Measurements from ENCODE around the gene TRIML1.

The TRIML1 gene

DNA sequence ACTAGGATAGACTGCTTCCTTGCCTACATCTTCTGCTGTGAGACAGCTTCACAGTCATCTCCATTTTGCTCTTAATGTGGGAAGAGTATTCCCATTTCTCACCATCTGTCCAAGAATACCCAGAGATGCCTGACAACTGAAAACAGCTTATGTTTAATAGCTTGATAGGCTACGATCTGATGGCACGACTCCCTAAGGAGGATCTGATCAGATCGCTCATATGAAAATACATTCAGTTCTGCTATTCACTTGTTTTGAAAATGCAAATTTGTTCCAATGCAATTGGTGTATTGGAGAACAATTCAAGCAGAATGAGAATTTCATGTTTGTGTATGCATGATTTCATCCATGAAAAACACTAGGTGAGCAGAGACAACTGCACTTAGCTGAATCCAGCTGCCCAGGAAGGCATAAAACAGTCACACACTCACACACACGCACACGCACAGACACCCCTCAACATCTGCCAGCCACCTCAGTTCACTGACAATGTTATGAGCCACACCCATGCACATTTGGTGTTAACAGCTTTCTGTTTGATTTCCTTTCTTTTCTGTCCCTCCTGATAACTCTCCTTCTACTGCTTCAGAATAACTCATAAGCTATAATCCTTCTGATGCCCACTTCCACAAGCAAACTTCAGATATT lies 29.6 kb downstream of the TRIML1 start:
- TF ChIP-seq, protein P1, sequence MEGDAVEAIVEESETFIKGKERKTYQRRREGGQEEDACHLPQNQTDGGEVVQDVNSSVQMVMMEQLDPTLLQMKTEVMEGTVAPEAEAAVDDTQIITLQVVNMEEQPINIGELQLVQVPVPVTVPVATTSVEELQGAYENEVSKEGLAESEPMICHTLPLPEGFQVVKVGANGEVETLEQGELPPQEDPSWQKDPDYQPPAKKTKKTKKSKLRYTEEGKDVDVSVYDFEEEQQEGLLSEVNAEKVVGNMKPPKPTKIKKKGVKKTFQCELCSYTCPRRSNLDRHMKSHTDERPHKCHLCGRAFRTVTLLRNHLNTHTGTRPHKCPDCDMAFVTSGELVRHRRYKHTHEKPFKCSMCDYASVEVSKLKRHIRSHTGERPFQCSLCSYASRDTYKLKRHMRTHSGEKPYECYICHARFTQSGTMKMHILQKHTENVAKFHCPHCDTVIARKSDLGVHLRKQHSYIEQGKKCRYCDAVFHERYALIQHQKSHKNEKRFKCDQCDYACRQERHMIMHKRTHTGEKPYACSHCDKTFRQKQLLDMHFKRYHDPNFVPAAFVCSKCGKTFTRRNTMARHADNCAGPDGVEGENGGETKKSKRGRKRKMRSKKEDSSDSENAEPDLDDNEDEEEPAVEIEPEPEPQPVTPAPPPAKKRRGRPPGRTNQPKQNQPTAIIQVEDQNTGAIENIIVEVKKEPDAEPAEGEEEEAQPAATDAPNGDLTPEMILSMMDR (IDR thresholded peaks at IDR 0.05) = no peak
- no peaks in the 10 kb centered on the region for H3K36me3 ChIP-seq (ENCODE audit: control insufficient read depth, insufficient read depth, low read length)
- no peak overlapping the region for H2AFZ ChIP-seq
- no peaks in the 10 kb centered on the region for H3K27me3 ChIP-seq (ENCODE audit: control insufficient read depth, insufficient read depth, low read length)
- H3K4me2 ChIP-seq (ENCODE audit: low read length) = no peak overlapping the region
- H3K9ac ChIP-seq = no peak overlapping the region
- no peak overlapping the region for H3K4me3 ChIP-seq (ENCODE audit: low read depth, low read length)
- no peak overlapping the region for H3K27ac ChIP-seq
- no peaks in the 10 kb centered on the region for H3K9me3 ChIP-seq (ENCODE audit: control insufficient read depth, low read length)
- H3K4me1 ChIP-seq = no peaks in the 10 kb centered on the region
- no peaks in the 10 kb centered on the region for H3K79me2 ChIP-seq

DNA sequence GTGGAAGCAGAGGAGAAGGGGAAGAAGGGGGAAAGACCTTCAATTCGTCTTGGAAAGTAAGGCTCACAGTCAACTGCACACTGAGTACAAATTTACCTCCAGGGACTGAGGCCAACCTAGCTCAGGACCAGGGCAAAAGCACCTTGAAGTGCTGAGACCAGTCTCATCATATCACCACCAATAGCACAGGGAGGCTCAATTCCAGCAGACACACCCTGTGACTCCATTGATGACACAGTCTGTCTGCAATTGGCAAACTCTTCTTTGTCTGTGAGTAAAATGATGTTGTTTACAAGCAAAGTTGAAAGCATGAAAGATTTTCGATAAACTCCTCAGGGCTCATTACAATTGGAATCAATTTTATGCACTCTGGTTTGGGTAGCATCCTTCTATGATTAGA lies 32.3 kb downstream of the TRIML1 start:
- no peak overlapping the region for H2AFZ ChIP-seq
- no peak overlapping the region for H3K9ac ChIP-seq
- H3K27ac ChIP-seq = no peak overlapping the region
- H3K79me2 ChIP-seq = no peaks in the 10 kb centered on the region
- H3K27me3 ChIP-seq (ENCODE audit: control insufficient read depth, insufficient read depth, low read length) = no peaks in the 10 kb centered on the region
- H3K4me1 ChIP-seq = no peaks in the 10 kb centered on the region
- no peaks in the 10 kb centered on the region for H3K9me3 ChIP-seq (ENCODE audit: control insufficient read depth, low read length)
- no peak overlapping the region for H3K4me3 ChIP-seq (ENCODE audit: low read depth, low read length)
- H3K36me3 ChIP-seq (ENCODE audit: control insufficient read depth, insufficient read depth, low read length) = no peaks in the 10 kb centered on the region
- H3K4me2 ChIP-seq (ENCODE audit: low read length) = no peak overlapping the region
- TF ChIP-seq, protein P1 (IDR thresholded peaks at IDR 0.05) = no peak

DNA sequence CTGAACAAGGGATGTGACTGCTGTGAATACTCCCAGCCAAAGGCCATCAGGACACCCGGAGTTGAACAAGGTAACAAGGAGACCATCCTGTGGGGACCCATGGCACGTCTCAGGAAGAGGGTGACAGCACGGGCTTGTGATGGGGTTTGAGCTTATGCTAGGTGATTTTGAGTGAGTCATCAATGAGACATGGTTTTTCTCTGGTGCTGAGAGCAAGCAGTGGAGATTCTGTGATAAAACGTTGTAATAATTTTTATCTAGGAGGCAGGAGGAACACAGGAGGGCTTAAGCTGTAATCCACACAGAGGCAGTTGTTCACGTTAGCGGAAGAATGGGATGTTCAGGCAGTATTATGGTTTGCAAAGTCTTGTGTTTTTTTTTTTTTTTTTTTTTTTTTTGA lies 36.0 kb downstream of the TRIML1 start:
- no peak overlapping the region for H3K27ac ChIP-seq
- H3K9me3 ChIP-seq (ENCODE audit: control insufficient read depth, low read length) = no peaks in the 10 kb centered on the region
- no peak overlapping the region for H3K4me2 ChIP-seq (ENCODE audit: low read length)
- no peak overlapping the region for H2AFZ ChIP-seq
- H3K36me3 ChIP-seq (ENCODE audit: control insufficient read depth, insufficient read depth, low read length) = no peaks in the 10 kb centered on the region
- H3K4me1 ChIP-seq = no peaks in the 10 kb centered on the region
- TF ChIP-seq, protein P1 (IDR thresholded peaks at IDR 0.05) = no peak
- no peaks in the 10 kb centered on the region for H3K79me2 ChIP-seq
- no peak overlapping the region for H3K9ac ChIP-seq
- H3K4me3 ChIP-seq (ENCODE audit: low read depth, low read length) = no peak overlapping the region
- H3K27me3 ChIP-seq (ENCODE audit: control insufficient read depth, insufficient read depth, low read length) = no peaks in the 10 kb centered on the region

DNA sequence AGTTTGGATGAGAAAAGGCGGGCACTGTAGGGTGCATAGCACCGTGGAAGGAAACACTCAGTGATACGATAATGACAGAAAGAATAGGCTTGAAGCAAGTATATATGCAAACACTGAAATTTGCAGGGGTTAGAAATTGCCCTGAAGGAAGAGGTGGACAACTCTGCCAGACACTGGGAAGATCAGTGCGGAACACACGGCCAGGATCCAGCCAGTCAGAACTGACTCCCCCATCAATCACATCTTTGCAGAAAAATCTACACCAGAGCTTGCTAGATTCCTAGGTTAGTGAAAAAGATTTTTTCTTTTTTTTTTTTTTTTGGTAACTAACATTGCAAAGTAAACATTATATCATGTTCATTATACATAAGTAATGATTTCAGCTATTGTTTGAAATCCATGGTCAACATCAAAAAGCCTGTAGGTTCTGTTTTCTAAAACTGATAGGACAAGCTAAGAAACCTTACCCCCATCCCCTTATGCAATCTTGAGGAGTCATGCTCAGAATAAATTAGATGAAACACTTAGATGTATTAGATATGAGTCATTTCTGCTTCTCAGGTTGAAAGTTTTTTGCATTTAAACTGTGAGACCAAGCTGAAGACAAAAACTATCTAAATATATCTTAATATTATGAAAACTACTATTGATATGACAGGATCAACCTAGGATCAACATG lies 38.9 kb downstream of the TRIML1 start:
- H3K79me2 ChIP-seq = no peaks in the 10 kb centered on the region

More for the DNA sequence above, 38.9 kb downstream of the TRIML1 start:
- Histone ChIP-seq H3K27ac (no peak overlapping the region), H3K4me2 (ENCODE audit: low read length) (no peak overlapping the region), H3K36me3 (ENCODE audit: control insufficient read depth, insufficient read depth, low read length) (no peaks in the 10 kb centered on the region), H3K4me3 (ENCODE audit: low read depth, low read length) (no peak overlapping the region), H3K4me1 (no peaks in the 10 kb centered on the region), H3K9ac (no peak overlapping the region), H2AFZ (no peak overlapping the region), H3K27me3 (ENCODE audit: control insufficient read depth, insufficient read depth, low read length) (no peaks in the 10 kb centered on the region), H3K9me3 (ENCODE audit: control insufficient read depth, low read length) (no peaks in the 10 kb centered on the region)
- TF ChIP-seq, protein P1 (IDR thresholded peaks at IDR 0.05) = no peak

Data from parathyroid adenoma (tissue), 2 donors.